Body of pancreas (tissue), 4 donors: ENCODE results near the gene PCGF3. TPM values are rescaled to one million over a fixed set of nuclear protein-coding genes. Genes with fewer than 3 reads are reported as not detected.
A peak's percentile ranks its signal among the peaks of the same experiment; 100 is the strongest.
"Not testable (repeated sequence)": the region's sequence is repeated elsewhere in the genome, so short reads cannot be mapped to it uniquely, and the experiment has no call there.

Source experiments
- ATAC-seq: fragments of 150-250 bp; one replicate; pipeline ENCODE4 v1.9.1; 2016
- DNase-seq, 4 donors: peaks; one replicate each; pipeline ENCODE4 v3.0.0-alpha.2; 2019
- H3K27ac ChIP-seq, 4 donors: fragments of 200-600 bp; sonication (generic); 1 replicate in 3 of 4; 2 replicates in 1 of 4; pipeline versions ENCODE4 v1.5.1 to v1.6.1; 2016 to 2019; ENCODE audit warnings: mild to moderate bottlenecking in 1 of 4, mixed read lengths in 1 of 4, moderate library complexity in 1 of 4
- H3K27me3 ChIP-seq, 2 donors: fragments of 200-600 bp; sonication (generic); one replicate each; pipeline ENCODE4 v1.6.0; 2016; ENCODE audit warnings: mild to moderate bottlenecking in 1 of 2
- H3K36me3 ChIP-seq, 2 donors: fragments of 200-600 bp; sonication (generic); replicated peaks in 1 of 2; 2 replicates each; pipeline ENCODE4 v1.5.1; 2016; ENCODE audit warnings: low read depth in 2 of 2; ENCODE audit not compliant: insufficient read depth in 1 of 2
- H3K4me1 ChIP-seq: fragments of 200-600 bp; sonication (generic); one replicate; pipeline ENCODE4 v1.6.0; 2016
- H3K4me3 ChIP-seq, 2 donors: fragments of 200-600 bp; sonication (generic); 1 replicate in 1 of 2; 2 replicates in 1 of 2; pipeline ENCODE4 v1.5.1; 2016 to 2019
- H3K9me3 ChIP-seq, 3 donors: fragments of 200-600 bp; sonication (generic); 1 replicate in 2 of 3; 2 replicates in 1 of 3; pipeline ENCODE4 v1.5.1; 2016
- CTCF ChIP-seq, 7 experiments: fragments of 450-650 bp in 4 of 7; fragments of 200-600 bp in 3 of 7; sonication (generic) in 3 of 7; IDR thresholded peaks; one replicate each; pipeline ENCODE4 v1.5.1; 2016 to 2019; ENCODE audit warnings: antibody characterized with exemption in 7 of 7
- POLR2A ChIP-seq, 3 donors: fragments of 450-650 bp; IDR thresholded peaks; one replicate each; pipeline ENCODE4 v1.6.1; 2016; ENCODE audit warnings: antibody characterized with exemption in 3 of 3, mild to moderate bottlenecking in 2 of 3
- WGBS, 2 donors: methylation state at CpG; one replicate each; pipeline ENCODE4 v1.1.5; 2017; 5-methylcytosine and 5-hydroxymethylcytosine counted together
- intact Hi-C: fragments of 100-400 bp; cut with DNase I; formaldehyde crosslinking; loops from one replicate; pipeline ENCODE4 v1.15.1; 2023
- total RNA-seq, 2 donors: library from RNA; depleted of rRNA; stranded (reverse); fragments of >200 nt; gene quantifications; one replicate each; pipeline ENCODE4 v1.1.0, GENCODE V29; 2016

PCGF3 gene
- total RNA-seq, 2 donors from 2014 or later: 16.8 to 31.1 TPM

GRCh38 chr4:704198-704891, 1.3 kb upstream of the PCGF3 start:
- no peaks in the 10 kb centered on the region for H3K36me3 ChIP-seq
- no peak overlapping the region for H3K4me3 ChIP-seq
- ATAC-seq (no peak), DNase-seq (no peak)
- no peak for TF ChIP-seq CTCF (IDR thresholded peaks at IDR 0.05)
- TF ChIP-seq POLR2A (IDR thresholded peaks at IDR 0.05): no peak
- no peaks in the 10 kb centered on the region for H3K27me3 ChIP-seq
- H3K9me3 ChIP-seq: no peaks in the 10 kb centered on the region
- intact Hi-C loops: no loop called here
- peaks cover 34% of the 10 kb centered on the region for H3K4me1 ChIP-seq
- H3K27ac ChIP-seq: no peak overlapping the region
- 92 to 93% methylated on average over 34 to 39 of the region's 46 CpGs for WGBS, 2 donors

GRCh38 chr4:704971-705277, 708 bp upstream of the PCGF3 start:
- Histone ChIP-seq H3K4me1 (peaks cover 34% of the 10 kb centered on the region), H3K4me3 (peak overlapping the region in 1 of 2 donors; percentile 86), H3K27ac (peak overlapping the region in 2 of 4 donors; percentile 33 to 76), H3K27me3 (no peaks in the 10 kb centered on the region), H3K9me3 (no peaks in the 10 kb centered on the region), H3K36me3 (no peaks in the 10 kb centered on the region)
- no peak for DNase-seq
- TF ChIP-seq POLR2A (IDR thresholded peaks at IDR 0.05) (no peak), CTCF (IDR thresholded peaks at IDR 0.05) (no peak)
- intact Hi-C loops: no loop called here
- ATAC-seq: no peak
- WGBS, 2 donors: 78 to 92% methylated on average over 1 of the region's 1 CpG

- Histone ChIP-seq H3K4me3 (peak overlapping the region; percentile 86 to 88), H3K4me1 (peaks cover 34% of the 10 kb centered on the region), H3K27ac (peak overlapping the region; percentile 30 to 84 (median 78))
- DNase-seq, H3K9me3 ChIP-seq, intact Hi-C loops, H3K27me3 ChIP-seq, ATAC-seq, H3K36me3 ChIP-seq: not testable (repeated sequence)
- 0% methylated on average over 21 of the region's 21 CpGs; no CpG with 5 or more reads in 1 of the 2 donors for WGBS, 2 donors
These were observed 526 bp downstream of the PCGF3 start for GRCh38 chr4:706083-706633.

GRCh38 chr4:706834-707598, 1.4 kb downstream of the PCGF3 start:
- Histone ChIP-seq H3K9me3 (no peaks in the 10 kb centered on the region), H3K4me1 (peaks cover 34% of the 10 kb centered on the region), H3K27ac (peak overlapping the region in 1 of 4 donors; percentile 34), H3K27me3 (no peaks in the 10 kb centered on the region), H3K4me3 (no peak overlapping the region), H3K36me3 (no peaks in the 10 kb centered on the region)
- ATAC-seq (no peak), DNase-seq (no peak)
- TF ChIP-seq CTCF (IDR thresholded peaks at IDR 0.05) (no peak), POLR2A (IDR thresholded peaks at IDR 0.05) (no peak)
- intact Hi-C loops: no loop called here
- 25 to 57% methylated on average over 4 to 14 of the region's 21 CpGs for WGBS, 2 donors

GRCh38 chr4:707929-708630, 2.4 kb downstream of the PCGF3 start:
- no peaks in the 10 kb centered on the region for H3K27me3 ChIP-seq
- no peak overlapping the region for H3K27ac ChIP-seq
- H3K4me1 ChIP-seq: peaks cover 34% of the 10 kb centered on the region
- no peaks in the 10 kb centered on the region for H3K36me3 ChIP-seq
- DNase-seq (no peak), ATAC-seq (no peak)
- WGBS, 2 donors: 87 to 91% methylated on average over 3 to 10 of the region's 11 CpGs
- no peak for TF ChIP-seq CTCF (IDR thresholded peaks at IDR 0.05)
- TF ChIP-seq POLR2A (IDR thresholded peaks at IDR 0.05): no peak
- no peaks in the 10 kb centered on the region for H3K9me3 ChIP-seq
- no peak overlapping the region for H3K4me3 ChIP-seq
- intact Hi-C loops: no loop called here
